D341Med (cell line): Measurements from ENCODE around the gene SLC52A1.
"Not testable (repeated sequence)": the region's sequence is repeated elsewhere in the genome, so short reads cannot be mapped to it uniquely, and the experiment has no call there.

Experiments used
- DNase-seq: peaks from one replicate; pipeline ENCODE4 v3.0.0; 2012; ENCODE audit warnings: low spot score

Gene SLC52A1

GRCh38 chr17:5031365-5032082 lies 3.7 kb downstream of the SLC52A1 start:
- peak; percentile 91 for DNase-seq

DNA sequence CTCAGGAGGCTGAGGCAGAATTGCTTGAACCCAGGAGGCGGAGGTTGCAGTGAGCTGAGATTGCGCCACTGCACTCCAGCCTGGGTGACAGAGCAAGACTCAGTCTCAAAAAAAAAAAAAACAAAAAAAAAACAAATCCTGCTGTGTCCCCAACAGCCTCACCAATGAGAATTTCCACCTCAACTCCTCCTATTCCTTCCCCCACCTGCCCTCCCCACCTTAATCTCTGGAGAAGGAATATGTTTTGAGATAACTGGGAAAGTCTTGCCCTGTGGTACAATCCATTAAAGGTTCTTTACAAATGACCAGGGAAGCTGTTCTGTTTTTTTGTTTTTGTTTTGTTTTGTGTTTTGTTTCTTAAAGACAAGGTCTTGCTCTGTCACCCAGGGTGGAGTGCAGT lies 5.1 kb downstream of the SLC52A1 start:
- DNase-seq: not testable (repeated sequence)

DNA sequence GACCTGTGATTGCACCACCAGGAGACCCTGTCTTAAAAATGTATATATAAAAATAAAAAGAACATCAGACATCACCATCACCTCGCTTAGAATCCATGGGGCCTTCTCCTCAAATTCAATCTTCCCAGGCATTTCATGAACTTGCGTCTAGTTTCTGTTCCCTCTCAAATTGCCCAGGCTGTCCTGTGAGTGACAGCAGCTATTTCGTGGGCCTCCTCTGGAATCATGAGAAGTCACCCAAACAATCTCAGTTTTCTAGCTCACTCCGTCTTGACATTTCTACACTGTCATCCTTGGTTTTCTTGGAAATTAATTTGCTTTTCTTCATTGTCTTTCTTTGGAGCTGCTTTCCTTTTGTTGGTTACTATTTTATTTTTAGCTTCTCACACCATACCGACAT lies 7.3 kb downstream of the SLC52A1 start:
- no peak for DNase-seq

- no peak for DNase-seq
Measured at GRCh38 chr17:5027299-5027698, 7.9 kb downstream of the SLC52A1 start.

DNA sequence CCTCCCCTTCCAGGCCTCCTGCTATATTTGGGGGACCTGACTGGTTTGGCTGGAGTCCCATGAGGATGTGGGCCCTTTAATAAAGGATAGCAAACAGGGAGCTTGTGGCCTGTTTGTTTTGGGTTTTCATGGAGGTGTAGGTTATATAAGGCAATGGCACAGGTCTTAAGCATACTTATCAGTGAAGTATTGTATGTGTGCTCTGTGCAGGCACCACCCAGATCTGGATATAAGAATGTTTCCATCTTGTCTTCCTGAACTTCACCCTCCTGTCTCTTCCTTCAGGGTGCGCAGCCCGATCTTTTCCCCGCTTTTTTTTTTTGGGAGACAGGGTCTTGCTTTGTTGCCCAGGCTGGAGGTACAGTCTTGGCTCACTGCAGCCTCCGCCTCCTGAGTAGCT lies 10.6 kb downstream of the SLC52A1 start:
- DNase-seq: no peak

GRCh38 chr17:5023588-5024147 lies 11.6 kb downstream of the SLC52A1 start:
- no peak for DNase-seq

DNA sequence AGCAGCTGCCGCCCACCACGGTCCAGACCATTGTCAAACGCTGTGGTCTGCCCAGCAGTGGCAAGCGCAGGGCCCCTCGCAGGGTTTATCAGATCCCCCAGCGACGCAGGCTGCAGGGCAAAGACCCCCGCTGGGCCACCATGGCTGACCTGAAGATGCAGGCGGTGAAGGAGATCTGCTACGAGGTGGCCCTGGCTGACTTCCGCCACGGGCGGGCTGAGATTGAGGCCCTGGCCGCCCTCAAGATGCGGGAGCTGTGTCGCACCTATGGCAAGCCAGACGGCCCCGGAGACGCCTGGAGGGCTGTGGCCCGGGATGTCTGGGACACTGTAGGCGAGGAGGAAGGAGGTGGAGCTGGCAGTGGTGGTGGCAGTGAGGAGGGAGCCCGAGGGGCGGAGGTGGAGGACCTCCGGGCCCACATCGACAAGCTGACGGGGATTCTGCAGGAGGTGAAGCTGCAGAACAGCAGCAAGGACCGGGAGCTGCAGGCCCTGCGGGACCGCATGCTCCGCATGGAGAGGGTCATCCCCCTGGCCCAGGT lies 13.0 kb downstream of the SLC52A1 start:
- no peak for DNase-seq

- DNase-seq: no peak
Measured at GRCh38 chr17:5020502-5021023, 14.7 kb downstream of the SLC52A1 start.

DNA sequence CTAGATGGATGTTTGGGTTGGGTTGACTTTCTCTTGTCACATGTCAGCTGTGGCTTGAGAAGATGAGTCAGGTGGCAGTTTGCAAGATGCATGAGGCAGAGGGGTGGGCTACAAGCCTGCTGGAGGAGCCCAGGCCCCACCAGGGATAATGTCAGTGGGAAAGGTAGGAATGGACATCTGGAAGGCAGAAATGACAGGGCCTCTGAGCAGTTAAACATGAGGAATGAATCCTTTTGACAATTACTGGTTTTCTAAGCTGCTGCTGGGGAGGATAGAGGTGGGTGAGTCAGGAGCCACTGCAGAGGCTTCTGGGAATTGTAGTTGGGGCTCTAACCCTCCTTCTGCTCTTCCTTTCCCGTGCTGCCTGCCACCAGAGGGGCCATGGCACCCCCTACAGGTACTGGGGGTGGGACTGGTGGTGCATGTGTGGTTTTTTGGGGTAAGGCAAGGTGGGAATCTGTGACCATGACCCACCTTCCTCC lies 15.7 kb downstream of the SLC52A1 start:
- DNase-seq: peak; percentile 53

DNA sequence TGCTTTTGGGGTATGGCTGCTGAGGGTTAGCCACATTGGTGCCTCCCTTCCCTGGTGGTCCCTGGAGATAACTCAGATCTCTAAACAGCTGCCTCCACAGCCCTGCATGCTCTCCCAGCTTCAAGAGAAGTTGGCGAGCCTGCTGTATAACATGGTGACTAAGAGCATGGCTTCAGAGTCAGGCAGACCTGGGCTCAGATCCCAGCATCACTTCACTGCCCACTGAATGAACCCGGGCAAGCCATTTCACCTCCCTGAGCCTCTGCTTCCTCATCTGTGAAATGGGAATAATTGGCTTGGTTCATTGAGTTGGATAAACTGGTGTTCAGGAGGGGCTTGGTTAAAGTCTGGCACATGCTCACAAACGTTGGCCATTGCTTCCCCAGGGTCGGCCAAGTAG lies 20.9 kb downstream of the SLC52A1 start:
- DNase-seq: no peak

GRCh38 chr17:5011928-5012327 lies 23.3 kb downstream of the SLC52A1 start:
- DNase-seq: no peak

GRCh38 chr17:5003214-5003867 lies 31.9 kb downstream of the SLC52A1 start:
- DNase-seq: no peak

GRCh38 chr17:5002121-5002788 lies 33.0 kb downstream of the SLC52A1 start:
- DNase-seq: no peak

- no peak for DNase-seq
Measured at GRCh38 chr17:5000237-5000639, 35.0 kb downstream of the SLC52A1 start.

GRCh38 chr17:4999430-5000093 lies 35.7 kb downstream of the SLC52A1 start:
- no peak for DNase-seq

- no peak for DNase-seq
Measured at GRCh38 chr17:4998732-4999429, 36.3 kb downstream of the SLC52A1 start.

- no peak for DNase-seq
Measured at GRCh38 chr17:4998027-4998731, 37.0 kb downstream of the SLC52A1 start.

- DNase-seq: peak; percentile 94
Measured at GRCh38 chr17:4997302-4998026, 37.8 kb downstream of the SLC52A1 start, which contains the start of the genes INCA1 and KIF1C. Gene INCA1 (minus strand): TSS chr17:4997522. CDS start chr17:4994437, 3,085 bp downstream. Gene KIF1C (plus strand): TSS chr17:4997950. CDS start chr17:5000247, 2,297 bp downstream.

DNA sequence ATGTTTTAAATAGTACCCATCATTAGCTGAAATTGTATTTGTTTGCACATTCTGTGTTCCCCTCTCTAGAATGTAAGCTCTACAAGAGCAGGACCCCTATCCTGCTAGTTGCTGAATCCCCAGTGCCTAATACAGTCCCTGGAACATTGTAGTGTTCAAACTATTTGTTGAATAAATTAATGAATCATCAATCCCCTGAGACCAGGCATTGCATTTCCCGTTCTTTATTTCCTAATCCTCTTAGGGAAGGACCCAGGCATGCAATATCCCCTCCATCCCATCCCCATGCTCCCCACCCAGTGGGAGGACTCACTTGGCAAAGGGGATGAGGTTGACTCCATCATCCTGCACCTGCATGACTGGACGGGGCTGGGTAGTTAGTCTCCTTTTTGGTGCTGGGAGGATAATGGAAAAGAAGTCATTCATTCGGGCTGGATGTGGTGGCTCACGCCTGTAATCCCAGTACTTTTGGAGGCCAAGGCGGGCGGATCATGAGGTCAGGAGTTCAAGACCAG lies 41.1 kb downstream of the SLC52A1 start:
- DNase-seq: no peak
